Activated CD4-positive, alpha-beta memory T cell treated with anti-CD3 and anti-CD28 coated beads for 36 hours (primary cell): Measurements from ENCODE around the gene EOMES. TPM values are rescaled to one million over a fixed set of nuclear protein-coding genes. Genes with fewer than 3 reads are reported as not detected.
"Not testable (repeated sequence)": the region's sequence is repeated elsewhere in the genome, so short reads cannot be mapped to it uniquely, and the experiment has no call there.

Experiments used
- CTCF ChIA-PET: fragments of 350-600 bp; sonication (Branson Sonifier 250); formaldehyde crosslinking; loops from one replicate; lab custom pipeline; 2021; ENCODE audit warnings: antibody characterized with exemption, inconsistent platforms; lab: Charles Lee
- POLR2A ChIA-PET: fragments of 350-600 bp; sonication (Branson Sonifier 250); formaldehyde crosslinking; loops from one replicate; lab custom pipeline; 2021; ENCODE audit warnings: antibody characterized with exemption; lab: Charles Lee
- DNase-seq: peaks from one replicate; pipeline ENCODE4 v3.0.0-alpha.2; 2020
- H3K27ac Mint-ChIP-seq: one replicate; pipeline ENCODE4 v1.8.0; 2021; ENCODE audit warnings: mixed read lengths
- H3K27me3 Mint-ChIP-seq: one replicate; pipeline ENCODE4 v1.8.0; 2021; ENCODE audit warnings: mixed read lengths
- H3K36me3 Mint-ChIP-seq: one replicate; pipeline ENCODE4 v1.8.0; 2021; ENCODE audit warnings: mixed read lengths
- H3K4me1 Mint-ChIP-seq: one replicate; pipeline ENCODE4 v1.8.0; 2021; ENCODE audit warnings: low read depth, mixed read lengths
- H3K4me3 Mint-ChIP-seq: one replicate; pipeline ENCODE4 v1.8.0; 2021; ENCODE audit warnings: mild to moderate bottlenecking, mixed read lengths
- H3K9me3 Mint-ChIP-seq: one replicate; pipeline ENCODE4 v1.8.0; 2021; ENCODE audit warnings: mixed read lengths
- intact Hi-C: fragments of 100-400 bp; cut with micrococcal nuclease; formaldehyde crosslinking; loops from one replicate; pipeline ENCODE4 v1.15.1; 2023
- total RNA-seq, 2 experiments: library from RNA; stranded (reverse); gene quantifications; one replicate each; pipeline ENCODE4 v1.2.3, GENCODE V29; 2021

Gene EOMES
- total RNA-seq = 1 to 10 TPM; 1.4 to 1.5 TPM

DNA sequence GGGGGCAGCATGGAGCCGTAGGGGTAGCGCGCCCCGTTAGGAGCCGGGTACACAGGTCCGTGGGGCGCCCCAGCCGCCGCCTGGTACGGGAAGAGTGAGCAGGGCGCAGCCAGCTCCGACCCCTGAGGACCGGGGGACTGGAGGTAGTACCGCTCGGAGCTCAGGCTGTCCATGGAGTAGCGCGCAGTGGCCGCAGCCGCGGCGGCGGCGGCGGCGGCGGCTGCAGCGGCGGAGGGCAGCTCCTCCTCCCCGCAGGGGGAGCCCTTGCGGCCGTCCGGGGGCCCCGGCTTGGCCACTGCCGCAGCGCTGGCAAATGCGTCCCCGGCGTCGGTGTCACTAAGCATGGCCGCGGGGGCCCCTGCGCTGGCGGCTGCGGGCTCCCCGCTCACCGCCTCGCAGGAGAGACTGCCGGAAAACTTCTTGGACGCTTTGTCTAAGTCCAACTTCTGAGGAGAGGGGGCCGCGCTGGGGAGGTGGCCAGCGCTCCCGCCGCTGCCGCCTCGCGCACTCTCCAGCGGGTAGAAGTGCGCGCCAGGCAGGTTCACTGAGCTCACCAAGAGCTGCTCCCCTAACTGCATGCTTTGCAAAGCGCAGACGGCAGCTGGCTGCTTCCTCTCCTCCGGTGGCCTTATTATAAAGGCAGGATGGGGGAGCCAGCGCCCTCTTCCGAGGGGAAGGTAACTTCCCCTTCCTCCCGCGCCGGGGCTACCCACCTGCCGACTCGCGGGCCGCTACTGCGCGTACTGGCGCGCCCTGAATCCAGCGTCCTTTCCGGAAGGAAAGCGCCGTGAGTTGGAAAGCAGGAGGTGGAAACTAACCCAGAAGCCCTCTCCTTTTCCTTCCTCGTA lies at the start of gene EOMES:
Gene EOMES (minus strand): TSS at position 607 of the 848 bp plus-strand sequence. CDS start 29 bp downstream, at position 578.
- ChIA-PET CTCF (interaction anchor here (0.7 to 5.8 kb wide), 16 partner anchors 10 to 629 kb away, joined by 3 to 65 read pairs (median 4); partner anchors contain the start of genes AZI2 and ZCWPW2), POLR2A (interaction anchor here (0.5 to 1.9 kb wide), 3 partner anchors 10 to 605 kb away, joined by 3 to 6 read pairs (median 4); no protein-coding TSS in a partner anchor)
- Mint-ChIP-seq H3K4me1 (peaks cover 21% of the 10 kb centered on the region), H3K36me3 (no peaks in the 10 kb centered on the region), H3K9me3 (no peaks in the 10 kb centered on the region), H3K27me3 (peaks cover 63% of the 10 kb centered on the region), H3K27ac (no peak within 1 kb of the TSS), H3K4me3 (peak within 1 kb of the TSS; percentile 78)
- intact Hi-C loops = loop anchor here (1.0 to 5.0 kb wide), 3 partner anchors 10 to 329 kb away; no protein-coding TSS in a partner anchor
- peak; percentile 77 for DNase-seq

DNA sequence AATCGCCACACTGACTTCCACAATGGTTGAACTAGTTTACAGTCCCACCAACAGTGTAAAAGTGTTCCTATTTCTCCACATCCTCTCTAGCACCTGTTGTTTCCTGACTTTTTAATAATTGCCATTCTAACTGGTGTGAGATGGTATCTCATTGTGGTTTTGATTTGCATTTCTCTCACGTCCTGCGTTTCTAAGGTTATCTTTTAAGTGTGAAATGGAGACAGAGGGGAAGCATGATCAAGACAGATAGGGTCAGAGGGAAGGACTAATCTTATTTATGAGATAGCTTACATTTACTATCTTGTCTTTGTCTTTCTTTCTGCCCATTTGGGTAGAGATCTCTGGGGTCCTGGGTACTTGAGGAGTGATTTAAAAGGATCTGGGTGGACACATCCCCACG lies 48.3 kb upstream of the EOMES start:
- H3K4me3 Mint-ChIP-seq, H3K27me3 Mint-ChIP-seq, H3K27ac Mint-ChIP-seq, DNase-seq, CTCF ChIA-PET, H3K36me3 Mint-ChIP-seq, H3K4me1 Mint-ChIP-seq, POLR2A ChIA-PET, H3K9me3 Mint-ChIP-seq, intact Hi-C loops: not testable (repeated sequence)

DNA sequence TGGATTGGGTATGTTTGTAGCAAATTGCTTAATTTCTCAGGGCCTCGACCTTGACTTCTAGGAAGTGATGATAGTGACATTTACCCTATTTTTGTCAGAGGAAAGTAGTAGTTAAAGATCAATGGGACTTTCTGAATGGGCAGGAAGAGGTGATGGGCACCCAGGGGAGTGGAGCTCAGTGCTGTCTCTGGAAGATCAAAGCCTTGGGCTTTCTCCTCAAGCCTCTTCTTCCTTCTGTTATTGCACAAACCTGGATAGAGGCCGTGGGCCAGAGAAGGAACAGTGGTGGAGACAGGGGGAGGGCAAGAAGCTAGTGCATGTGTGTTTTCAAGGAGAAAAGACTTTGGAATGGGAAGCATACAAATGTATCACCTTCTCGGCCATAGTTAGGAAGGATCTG lies 44.9 kb upstream of the EOMES start:
- Mint-ChIP-seq H3K4me1 (peaks cover 6% of the 10 kb centered on the region), H3K27me3 (no peaks in the 10 kb centered on the region), H3K36me3 (no peaks in the 10 kb centered on the region), H3K4me3 (no peak overlapping the region), H3K27ac (no peak overlapping the region), H3K9me3 (no peaks in the 10 kb centered on the region)
- CTCF ChIA-PET = no interaction called here
- intact Hi-C loops = no loop called here
- POLR2A ChIA-PET = interaction anchor here (0.6 kb wide), 1 partner anchor 111 kb away, joined by 3 read pairs; no protein-coding TSS in a partner anchor
- no peak for DNase-seq

DNA sequence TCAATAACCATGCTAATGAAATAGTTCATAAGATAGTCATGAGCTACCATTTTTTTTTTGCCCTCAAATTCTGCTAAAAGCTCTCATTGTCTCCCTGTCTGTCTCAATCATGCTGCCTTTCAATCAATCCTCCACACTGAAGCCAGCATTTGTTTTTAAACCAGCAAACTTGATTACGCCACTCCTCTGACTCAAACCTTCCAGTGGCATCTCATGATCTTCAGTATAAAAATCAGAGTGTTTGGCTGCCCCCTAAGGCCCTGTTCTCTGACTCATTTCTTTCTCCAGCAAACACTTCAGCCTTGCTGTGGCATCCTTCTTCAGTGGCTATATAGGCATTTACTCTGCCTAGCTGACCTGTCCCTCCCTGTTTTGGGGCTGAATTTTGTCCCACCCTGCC lies 36.0 kb upstream of the EOMES start:
- no peaks in the 10 kb centered on the region for H3K27me3 Mint-ChIP-seq
- intact Hi-C loops = no loop called here
- CTCF ChIA-PET = interaction anchor here (0.6 kb wide), 1 partner anchor 30 kb away, joined by 3 read pairs; no protein-coding TSS in a partner anchor
- DNase-seq = peak; percentile 43
- H3K4me1 Mint-ChIP-seq = peaks cover 1% of the 10 kb centered on the region
- POLR2A ChIA-PET = no interaction called here
- H3K27ac Mint-ChIP-seq = no peak overlapping the region
- H3K9me3 Mint-ChIP-seq = no peaks in the 10 kb centered on the region
- peaks cover under 1% of the 10 kb centered on the region for H3K36me3 Mint-ChIP-seq
- no peak overlapping the region for H3K4me3 Mint-ChIP-seq

DNA sequence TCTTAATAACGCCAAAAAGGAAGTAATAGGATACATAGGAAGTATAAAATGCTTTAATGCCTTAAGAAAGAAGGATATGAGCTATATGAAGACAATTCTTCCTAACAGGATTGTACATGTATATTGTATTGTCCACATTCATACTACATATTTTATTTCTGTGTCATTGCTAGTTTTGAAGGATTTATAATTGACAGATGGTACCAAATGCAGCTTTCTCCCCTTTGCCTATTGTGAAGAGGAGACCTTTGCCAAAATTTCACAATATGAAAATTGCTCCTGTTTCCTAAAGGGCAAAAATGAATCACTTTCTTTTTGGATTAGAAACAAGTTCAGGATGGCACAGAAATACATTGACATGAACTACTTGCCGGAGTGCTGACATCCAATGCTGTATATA lies 34.8 kb upstream of the EOMES start:
- no peak for DNase-seq
- no peak overlapping the region for H3K4me3 Mint-ChIP-seq
- peaks cover 2% of the 10 kb centered on the region for H3K36me3 Mint-ChIP-seq
- intact Hi-C loops = no loop called here
- ChIA-PET POLR2A (no interaction called here), CTCF (no interaction called here)
- peaks cover 9% of the 10 kb centered on the region for H3K4me1 Mint-ChIP-seq
- H3K27ac Mint-ChIP-seq = no peak overlapping the region
- no peaks in the 10 kb centered on the region for H3K27me3 Mint-ChIP-seq
- H3K9me3 Mint-ChIP-seq = peaks cover under 1% of the 10 kb centered on the region

DNA sequence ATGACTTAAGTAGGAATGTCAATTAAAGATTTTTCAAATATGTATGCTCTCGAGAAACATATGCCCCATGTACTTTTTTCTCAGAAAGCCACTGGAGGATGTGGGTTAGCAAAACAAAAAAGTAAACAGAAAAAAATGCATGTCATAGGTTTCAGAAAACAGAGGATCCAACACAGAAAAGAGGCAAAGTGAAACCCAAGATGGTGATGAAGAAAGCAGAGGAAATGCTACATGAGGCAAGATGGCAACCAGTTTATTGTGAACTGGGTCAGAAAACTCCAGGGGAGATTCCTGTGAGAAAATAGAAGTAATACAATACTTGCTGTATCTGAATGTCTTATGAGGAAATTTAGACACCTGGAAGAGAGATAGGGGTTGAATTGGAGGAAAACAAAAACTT lies 30.8 kb upstream of the EOMES start:
- Mint-ChIP-seq H3K27ac (no peak overlapping the region), H3K27me3 (no peaks in the 10 kb centered on the region), H3K4me1 (peaks cover 15% of the 10 kb centered on the region), H3K9me3 (peaks cover 5% of the 10 kb centered on the region), H3K4me3 (no peak overlapping the region), H3K36me3 (peaks cover 4% of the 10 kb centered on the region)
- POLR2A ChIA-PET = no interaction called here
- CTCF ChIA-PET = no interaction called here
- DNase-seq = no peak
- intact Hi-C loops = loop anchor here (2.0 kb wide), 1 partner anchor 66 kb away; no protein-coding TSS in a partner anchor

DNA sequence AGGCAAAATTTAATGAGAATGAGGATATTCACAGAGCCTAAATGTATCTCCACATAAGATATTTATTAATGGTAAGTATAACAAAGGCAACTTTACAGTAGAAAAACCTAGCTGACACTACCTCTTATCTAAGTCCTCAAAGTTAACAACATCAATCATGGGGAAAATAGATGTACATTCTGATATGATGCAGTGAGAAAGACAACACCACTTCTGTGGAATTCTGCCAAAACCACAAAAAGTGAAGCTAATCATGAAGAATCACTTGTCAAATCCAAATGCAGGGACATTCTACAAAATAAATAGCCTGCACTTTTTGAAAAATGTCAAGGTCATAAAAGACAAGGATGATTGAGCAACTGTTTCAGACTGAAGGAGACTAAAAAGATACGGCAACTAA lies 27.5 kb upstream of the EOMES start:
- Mint-ChIP-seq H3K4me1 (peaks cover 15% of the 10 kb centered on the region), H3K27me3 (no peaks in the 10 kb centered on the region), H3K27ac (no peak overlapping the region), H3K36me3 (peaks cover 4% of the 10 kb centered on the region), H3K4me3 (no peak overlapping the region), H3K9me3 (peaks cover 5% of the 10 kb centered on the region)
- intact Hi-C loops = no loop called here
- ChIA-PET POLR2A (no interaction called here), CTCF (interaction anchor here (0.6 to 1.0 kb wide), 3 partner anchors 37 to 612 kb away, joined by 3 read pairs; no protein-coding TSS in a partner anchor)
- DNase-seq = no peak

DNA sequence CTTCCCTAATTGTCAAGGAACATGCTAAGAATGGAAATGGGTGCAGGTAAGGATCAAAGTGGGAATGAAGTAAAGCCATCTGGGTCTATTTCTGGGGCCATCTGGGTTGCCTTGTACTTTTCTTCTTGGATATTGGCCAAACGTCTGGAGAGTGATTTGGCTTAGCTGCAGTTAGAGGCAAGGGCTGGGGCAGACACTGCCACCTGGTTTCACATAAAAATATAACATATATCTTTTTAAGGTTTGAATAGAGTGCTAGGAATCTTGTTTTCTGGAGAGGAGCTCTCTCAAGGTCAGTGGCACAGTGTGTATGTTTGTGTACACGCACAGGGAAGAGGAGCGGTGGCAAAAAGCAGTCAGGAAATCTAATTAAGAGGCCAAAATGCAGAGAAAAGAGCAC lies 24.7 kb upstream of the EOMES start:
- Mint-ChIP-seq H3K27ac (no peak overlapping the region), H3K9me3 (peaks cover 4% of the 10 kb centered on the region), H3K27me3 (no peaks in the 10 kb centered on the region), H3K4me3 (no peak overlapping the region), H3K36me3 (peaks cover 2% of the 10 kb centered on the region), H3K4me1 (peaks cover 6% of the 10 kb centered on the region)
- POLR2A ChIA-PET = no interaction called here
- CTCF ChIA-PET = no interaction called here
- intact Hi-C loops = no loop called here
- no peak for DNase-seq

DNA sequence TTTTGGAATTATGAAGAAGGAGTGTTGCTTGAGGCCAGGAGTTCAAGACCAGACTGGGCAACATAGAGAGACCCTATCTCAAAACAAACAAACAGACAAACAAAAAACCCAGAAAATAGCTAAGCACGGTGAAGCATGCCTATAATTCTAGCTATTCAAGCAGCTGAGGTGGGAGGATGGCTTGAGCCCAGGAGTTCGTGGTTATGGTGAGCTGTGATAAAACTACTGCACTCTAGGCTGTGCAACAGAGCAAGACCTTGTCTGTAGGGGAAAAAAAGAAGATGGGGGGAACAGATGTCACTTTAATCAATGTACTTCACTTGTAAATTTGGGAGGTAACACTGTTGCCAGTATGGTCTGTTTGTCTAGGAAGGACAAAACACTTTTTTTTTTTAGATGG lies 18.7 kb upstream of the EOMES start:
- ChIA-PET CTCF (no interaction called here), POLR2A (no interaction called here)
- no peak overlapping the region for H3K4me3 Mint-ChIP-seq
- intact Hi-C loops = no loop called here
- no peaks in the 10 kb centered on the region for H3K36me3 Mint-ChIP-seq
- no peak overlapping the region for H3K27ac Mint-ChIP-seq
- H3K4me1 Mint-ChIP-seq = no peaks in the 10 kb centered on the region
- H3K27me3 Mint-ChIP-seq = no peaks in the 10 kb centered on the region
- no peak for DNase-seq
- H3K9me3 Mint-ChIP-seq = no peaks in the 10 kb centered on the region

DNA sequence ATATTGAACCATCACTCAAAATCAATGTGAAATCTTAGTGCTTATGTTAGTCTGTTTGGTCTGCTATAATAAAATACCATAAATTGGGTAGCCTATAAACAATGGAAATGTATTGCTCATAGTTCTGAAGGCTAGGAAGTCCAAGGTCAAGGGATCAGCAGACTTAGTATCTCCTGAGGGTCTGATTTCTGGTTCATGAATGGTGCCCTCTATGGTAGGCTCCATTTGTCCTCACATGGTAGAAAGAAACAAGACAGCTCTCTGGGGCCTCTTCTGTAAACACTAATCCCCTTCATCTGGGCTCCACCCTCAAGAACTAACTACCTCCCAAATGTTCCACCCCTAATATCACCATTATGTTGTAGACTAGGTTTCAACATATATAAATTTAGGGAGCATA lies 15.0 kb upstream of the EOMES start:
- Mint-ChIP-seq H3K4me1 (no peaks in the 10 kb centered on the region), H3K9me3 (no peaks in the 10 kb centered on the region), H3K4me3 (no peak overlapping the region), H3K27ac (no peak overlapping the region), H3K27me3 (no peaks in the 10 kb centered on the region), H3K36me3 (no peaks in the 10 kb centered on the region)
- intact Hi-C loops = no loop called here
- ChIA-PET CTCF (interaction anchor here (0.7 to 1.2 kb wide), 3 partner anchors 13 to 572 kb away, joined by 3 read pairs; no protein-coding TSS in a partner anchor), POLR2A (no interaction called here)
- DNase-seq = no peak

DNA sequence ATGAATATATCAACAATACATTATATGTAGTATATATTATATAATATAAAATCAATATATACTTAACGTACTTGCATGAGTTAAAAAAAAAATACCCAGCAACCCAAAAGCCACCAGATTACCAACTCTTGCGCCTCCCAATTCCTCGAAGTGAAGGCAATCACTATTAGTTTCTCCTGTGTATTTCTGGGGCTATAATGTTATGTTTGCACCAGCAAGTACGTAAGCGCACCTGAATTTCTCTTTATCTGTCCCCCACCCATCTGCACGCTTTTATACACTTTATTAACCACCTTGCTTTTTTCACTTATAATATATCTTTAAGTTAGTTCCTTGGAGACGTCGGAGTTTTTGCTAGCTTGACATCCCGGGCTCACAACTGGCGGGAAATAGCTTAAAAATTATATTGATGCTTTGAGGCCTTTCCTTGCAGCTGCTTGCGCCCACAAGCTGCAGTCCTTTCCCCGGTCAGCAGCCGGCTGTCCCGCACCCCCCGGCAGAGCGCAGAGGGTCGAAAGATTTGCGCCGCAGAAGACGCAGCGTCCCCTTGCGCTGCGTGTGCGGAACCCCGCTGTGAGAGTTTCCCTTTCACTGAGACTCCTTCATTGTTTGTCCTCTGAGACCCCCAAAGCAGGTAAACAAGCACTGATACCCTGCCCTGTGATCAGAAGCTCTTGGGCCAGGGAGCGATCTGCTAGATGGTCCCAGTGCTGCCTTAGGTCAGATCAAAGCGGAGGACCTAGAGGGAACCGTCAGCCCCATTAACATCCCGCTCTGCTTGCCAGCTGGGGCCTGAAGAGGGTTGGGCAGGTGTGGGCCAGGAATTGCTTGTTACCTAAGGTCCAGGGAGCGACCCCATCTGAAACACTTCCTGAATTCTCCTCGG lies 8.9 kb upstream of the EOMES start:
- DNase-seq = no peak
- ChIA-PET CTCF (interaction anchor here (1.2 to 3.0 kb wide), 2 partner anchors 8 to 19 kb away, joined by 3 to 11 read pairs; no protein-coding TSS in a partner anchor), POLR2A (no interaction called here)
- peaks cover 33% of the 10 kb centered on the region for H3K4me1 Mint-ChIP-seq
- H3K36me3 Mint-ChIP-seq = no peaks in the 10 kb centered on the region
- no peak overlapping the region for H3K4me3 Mint-ChIP-seq
- H3K27ac Mint-ChIP-seq = no peak overlapping the region
- intact Hi-C loops = no loop called here
- H3K9me3 Mint-ChIP-seq = no peaks in the 10 kb centered on the region
- peaks cover 56% of the 10 kb centered on the region for H3K27me3 Mint-ChIP-seq
